HepG2 (cell line): ENCODE measurements around the gene JSRP1. TPM values are rescaled to one million over a fixed set of nuclear protein-coding genes. Genes with fewer than 3 reads are reported as not detected.

Source experiments
- FIP1L1 ChIP-seq: fragments of 200-400 bp; formaldehyde crosslinking; IDR thresholded peaks from 2 replicates; pipeline ENCODE4 v1.6.1; 2018; ENCODE audit warnings: low read depth, mild to moderate bottlenecking, low read length, moderate library complexity, borderline replicate concordance; ENCODE audit not compliant: insufficient read depth
- JDP2 ChIP-seq: sonication (generic); formaldehyde crosslinking; IDR thresholded peaks from 2 replicates; pipeline ENCODE4 v1.8.1; 2022; ENCODE audit warnings: missing genetic modification reagents, borderline replicate concordance
- LRRFIP1 ChIP-seq: sonication (generic); formaldehyde crosslinking; conservative IDR thresholded peaks from 2 replicates; pipeline ENCODE4 v1.4.0; 2020; ENCODE audit warnings: missing genetic modification reagents
- MEIS2 ChIP-seq: sonication (generic); formaldehyde crosslinking; IDR thresholded peaks from 2 replicates; pipeline ENCODE4 v1.9.0; 2021; ENCODE audit warnings: mild to moderate bottlenecking, missing genetic modification reagents
- MXI1 ChIP-seq: IDR thresholded peaks from 3 replicates; pipeline ENCODE4 v1.6.1; 2012; ENCODE audit warnings: low read depth, low read length, inconsistent platforms, borderline replicate concordance
- NFE2L1 ChIP-seq: sonication (generic); formaldehyde crosslinking; IDR thresholded peaks from 2 replicates; pipeline ENCODE4 v1.4.0; 2020; ENCODE audit warnings: missing genetic modification reagents, mild to moderate bottlenecking, borderline replicate concordance
- PTBP1 ChIP-seq: fragments of 200-400 bp; formaldehyde crosslinking; IDR thresholded peaks from 2 replicates; pipeline ENCODE4 v1.6.1; 2018; ENCODE audit warnings: low read length, low read depth; ENCODE audit not compliant: poor library complexity, severe bottlenecking
- TP53 ChIP-seq: sonication (generic); formaldehyde crosslinking; conservative IDR thresholded peaks from 2 replicates; pipeline ENCODE4 v1.4.0; 2020; ENCODE audit warnings: missing genetic modification reagents
- ZFP90 ChIP-seq: sonication (generic); formaldehyde crosslinking; IDR thresholded peaks from 2 replicates; pipeline ENCODE4 v1.8.0; 2022; ENCODE audit warnings: missing genetic modification reagents, mild to moderate bottlenecking, inconsistent platforms, borderline replicate concordance
- ZNF430 ChIP-seq: sonication (generic); formaldehyde crosslinking; IDR thresholded peaks from 2 replicates; pipeline ENCODE4 v1.9.0; 2021; ENCODE audit warnings: mild to moderate bottlenecking, missing genetic modification reagents
- ZNF546 ChIP-seq: sonication (generic); formaldehyde crosslinking; conservative IDR thresholded peaks from 2 replicates; pipeline ENCODE4 v1.8.1; 2023; ENCODE audit warnings: mild to moderate bottlenecking, missing genetic modification reagents
- ZNF614 ChIP-seq: IDR thresholded peaks from 2 replicates; pipeline ENCODE4 v1.6.1; 2018; ENCODE audit warnings: missing biosample characterization, missing genetic modification reagents, inconsistent platforms, borderline replicate concordance
- ZNF766 ChIP-seq: sonication (generic); formaldehyde crosslinking; IDR thresholded peaks from 2 replicates; pipeline ENCODE4 v1.5.0; 2020; ENCODE audit warnings: missing genetic modification reagents, borderline replicate concordance
- polyA plus RNA-seq, 8 experiments: library from polyadenylated mRNA; depleted of rRNA in 3 of 8; stranded (reverse) in 7 of 8; unstranded in 1 of 8; fragments of >200 nt; fragmentation: Illumina TruSeq in 4 of 8; extraction: Trizol in 4 of 8; gene quantifications; 2 replicates each; pipeline versions ENCODE4 v1.2.1 to v1.2.3, GENCODE V29; 2011 to 2016; ENCODE audit warnings: low read depth in 4 of 8, missing spikeins in 1 of 8, mixed read lengths in 1 of 8; ENCODE audit not compliant: insufficient read depth in 1 of 8
- total RNA-seq, 5 experiments: library from RNA; depleted of rRNA; stranded (reverse); fragments of >200 nt; fragmentation: Illumina TruSeq; extraction: Trizol; gene quantifications; 2 replicates each; pipeline ENCODE4 v1.2.3, GENCODE V29; 2016; ENCODE audit warnings: low read depth in 1 of 5
- TF ChIP-seq, protein P1 (sequence below): sonication (generic); formaldehyde crosslinking; IDR thresholded peaks from 2 replicates; pipeline ENCODE4 v1.5.1; 2020; ENCODE audit warnings: mild to moderate bottlenecking, missing genetic modification reagents, borderline replicate concordance
- TF ChIP-seq, protein P2 (sequence below): sonication (generic); formaldehyde crosslinking; IDR thresholded peaks from 2 replicates; pipeline ENCODE4 v1.4.0; 2020; ENCODE audit warnings: mild to moderate bottlenecking, low read depth, missing genetic modification reagents

Gene JSRP1
- total and polyA plus RNA-seq, 2 of the 13 experiments (the other 11 are each of a cell fraction or from before 2014, with no cell fraction given), result 0.16 to 0.38 TPM

GRCh38 chr19:2288338-2288817 lies 32.2 kb upstream of the JSRP1 start (continued):
- peak; percentile 80 for TF ChIP-seq ZNF430 (CRISPR knock-in tag)
- TF ChIP-seq ZNF614, result no peak
- no peak for TF ChIP-seq LRRFIP1
- TF ChIP-seq, protein P1, sequence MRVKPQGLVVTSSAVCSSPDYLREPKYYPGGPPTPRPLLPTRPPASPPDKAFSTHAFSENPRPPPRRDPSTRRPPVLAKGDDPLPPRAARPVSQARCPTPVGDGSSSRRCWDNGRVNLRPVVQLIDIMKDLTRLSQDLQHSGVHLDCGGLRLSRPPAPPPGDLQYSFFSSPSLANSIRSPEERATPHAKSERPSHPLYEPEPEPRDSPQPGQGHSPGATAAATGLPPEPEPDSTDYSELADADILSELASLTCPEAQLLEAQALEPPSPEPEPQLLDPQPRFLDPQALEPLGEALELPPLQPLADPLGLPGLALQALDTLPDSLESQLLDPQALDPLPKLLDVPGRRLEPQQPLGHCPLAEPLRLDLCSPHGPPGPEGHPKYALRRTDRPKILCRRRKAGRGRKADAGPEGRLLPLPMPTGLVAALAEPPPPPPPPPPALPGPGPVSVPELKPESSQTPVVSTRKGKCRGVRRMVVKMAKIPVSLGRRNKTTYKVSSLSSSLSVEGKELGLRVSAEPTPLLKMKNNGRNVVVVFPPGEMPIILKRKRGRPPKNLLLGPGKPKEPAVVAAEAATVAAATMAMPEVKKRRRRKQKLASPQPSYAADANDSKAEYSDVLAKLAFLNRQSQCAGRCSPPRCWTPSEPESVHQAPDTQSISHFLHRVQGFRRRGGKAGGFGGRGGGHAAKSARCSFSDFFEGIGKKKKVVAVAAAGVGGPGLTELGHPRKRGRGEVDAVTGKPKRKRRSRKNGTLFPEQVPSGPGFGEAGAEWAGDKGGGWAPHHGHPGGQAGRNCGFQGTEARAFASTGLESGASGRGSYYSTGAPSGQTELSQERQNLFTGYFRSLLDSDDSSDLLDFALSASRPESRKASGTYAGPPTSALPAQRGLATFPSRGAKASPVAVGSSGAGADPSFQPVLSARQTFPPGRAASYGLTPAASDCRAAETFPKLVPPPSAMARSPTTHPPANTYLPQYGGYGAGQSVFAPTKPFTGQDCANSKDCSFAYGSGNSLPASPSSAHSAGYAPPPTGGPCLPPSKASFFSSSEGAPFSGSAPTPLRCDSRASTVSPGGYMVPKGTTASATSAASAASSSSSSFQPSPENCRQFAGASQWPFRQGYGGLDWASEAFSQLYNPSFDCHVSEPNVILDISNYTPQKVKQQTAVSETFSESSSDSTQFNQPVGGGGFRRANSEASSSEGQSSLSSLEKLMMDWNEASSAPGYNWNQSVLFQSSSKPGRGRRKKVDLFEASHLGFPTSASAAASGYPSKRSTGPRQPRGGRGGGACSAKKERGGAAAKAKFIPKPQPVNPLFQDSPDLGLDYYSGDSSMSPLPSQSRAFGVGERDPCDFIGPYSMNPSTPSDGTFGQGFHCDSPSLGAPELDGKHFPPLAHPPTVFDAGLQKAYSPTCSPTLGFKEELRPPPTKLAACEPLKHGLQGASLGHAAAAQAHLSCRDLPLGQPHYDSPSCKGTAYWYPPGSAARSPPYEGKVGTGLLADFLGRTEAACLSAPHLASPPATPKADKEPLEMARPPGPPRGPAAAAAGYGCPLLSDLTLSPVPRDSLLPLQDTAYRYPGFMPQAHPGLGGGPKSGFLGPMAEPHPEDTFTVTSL (CRISPR knock-in tag), result no peak
- TF ChIP-seq PTBP1, result no peak
- no peak for TF ChIP-seq MXI1
- TF ChIP-seq ZNF546 (CRISPR knock-in tag), result no peak; the same call in 1 of the 2 replicates
- no peak for TF ChIP-seq ZFP90 (CRISPR knock-in tag)
- TF ChIP-seq TP53 (CRISPR knock-in tag), result no peak
- 0 out of 2 replicates have a peak, but pooled peaks have one; percentile 27 for TF ChIP-seq ZNF766 (CRISPR knock-in tag)
- TF ChIP-seq, protein P2, sequence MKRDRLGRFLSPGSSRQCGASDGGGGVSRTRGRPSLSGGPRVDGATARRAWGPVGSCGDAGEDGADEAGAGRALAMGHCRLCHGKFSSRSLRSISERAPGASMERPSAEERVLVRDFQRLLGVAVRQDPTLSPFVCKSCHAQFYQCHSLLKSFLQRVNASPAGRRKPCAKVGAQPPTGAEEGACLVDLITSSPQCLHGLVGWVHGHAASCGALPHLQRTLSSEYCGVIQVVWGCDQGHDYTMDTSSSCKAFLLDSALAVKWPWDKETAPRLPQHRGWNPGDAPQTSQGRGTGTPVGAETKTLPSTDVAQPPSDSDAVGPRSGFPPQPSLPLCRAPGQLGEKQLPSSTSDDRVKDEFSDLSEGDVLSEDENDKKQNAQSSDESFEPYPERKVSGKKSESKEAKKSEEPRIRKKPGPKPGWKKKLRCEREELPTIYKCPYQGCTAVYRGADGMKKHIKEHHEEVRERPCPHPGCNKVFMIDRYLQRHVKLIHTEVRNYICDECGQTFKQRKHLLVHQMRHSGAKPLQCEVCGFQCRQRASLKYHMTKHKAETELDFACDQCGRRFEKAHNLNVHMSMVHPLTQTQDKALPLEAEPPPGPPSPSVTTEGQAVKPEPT (CRISPR knock-in tag), result no peak
- TF ChIP-seq NFE2L1, result no peak
- no peak for TF ChIP-seq FIP1L1
- no peak for TF ChIP-seq JDP2 (CRISPR knock-in tag)
- TF ChIP-seq MEIS2 (CRISPR knock-in tag), result no peak
